A549 treated with RU486 at 1 μM for 4 hours (cell line): ENCODE data around the gene DNAJC6. TPM values are rescaled to one million over a fixed set of nuclear protein-coding genes. Genes with fewer than 3 reads are reported as not detected.

Experiments
- total RNA-seq: library from RNA; stranded (reverse); fragments of 200-300 nt; extraction: Qiagen RNA extraction; gene quantifications from 5 replicates; pipeline ENCODE4 v1.2.3, GENCODE V29; 2022; ENCODE audit warnings: low read depth

DNAJC6 gene
- 3.0 to 6.5 TPM (median 5.5 TPM) in 5 replicates for total RNA-seq

DNA sequence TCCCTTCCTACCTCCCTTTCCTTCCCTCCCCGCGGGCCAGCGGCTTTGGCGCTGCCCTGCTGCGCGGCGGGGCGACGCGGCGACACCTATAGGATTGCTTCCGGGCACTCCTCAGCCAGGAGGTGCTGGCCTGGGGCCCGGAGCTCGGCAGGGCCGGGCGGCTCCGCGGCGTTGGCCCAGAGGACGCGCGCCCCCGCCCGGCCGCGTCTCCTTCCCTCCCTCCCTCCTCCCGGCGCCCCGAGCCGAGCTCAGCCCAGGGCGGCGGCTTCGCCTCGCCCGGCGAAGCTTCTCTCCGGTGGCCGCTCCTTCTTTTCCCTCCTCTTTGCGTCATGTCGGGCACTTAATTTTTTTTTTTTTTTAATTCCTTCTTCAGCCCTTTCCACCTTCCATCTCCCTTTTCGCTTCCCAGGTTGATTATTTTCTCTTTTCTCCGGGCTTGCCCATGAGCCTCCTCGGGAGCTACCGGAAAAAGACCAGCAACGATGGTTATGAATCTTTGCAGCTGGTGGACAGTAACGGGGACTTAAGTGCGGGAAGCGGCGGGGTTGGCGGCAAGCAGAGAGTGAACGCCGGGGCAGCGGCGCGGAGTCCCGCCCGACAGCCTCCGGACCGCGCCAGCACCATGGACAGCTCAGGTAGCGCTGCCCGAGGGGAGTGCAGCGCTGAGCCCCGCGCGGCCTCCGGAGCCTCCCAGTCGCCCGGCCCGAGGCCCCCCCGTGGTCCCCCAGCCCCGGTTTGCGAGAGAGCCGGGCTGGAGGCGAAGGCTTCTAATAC lies at the start of gene DNAJC6:
Gene DNAJC6, plus strand, starts transcription at position 240 of the 774 bp plus-strand sequence. Its CDS starts 203 bp downstream, at position 443.

DNA sequence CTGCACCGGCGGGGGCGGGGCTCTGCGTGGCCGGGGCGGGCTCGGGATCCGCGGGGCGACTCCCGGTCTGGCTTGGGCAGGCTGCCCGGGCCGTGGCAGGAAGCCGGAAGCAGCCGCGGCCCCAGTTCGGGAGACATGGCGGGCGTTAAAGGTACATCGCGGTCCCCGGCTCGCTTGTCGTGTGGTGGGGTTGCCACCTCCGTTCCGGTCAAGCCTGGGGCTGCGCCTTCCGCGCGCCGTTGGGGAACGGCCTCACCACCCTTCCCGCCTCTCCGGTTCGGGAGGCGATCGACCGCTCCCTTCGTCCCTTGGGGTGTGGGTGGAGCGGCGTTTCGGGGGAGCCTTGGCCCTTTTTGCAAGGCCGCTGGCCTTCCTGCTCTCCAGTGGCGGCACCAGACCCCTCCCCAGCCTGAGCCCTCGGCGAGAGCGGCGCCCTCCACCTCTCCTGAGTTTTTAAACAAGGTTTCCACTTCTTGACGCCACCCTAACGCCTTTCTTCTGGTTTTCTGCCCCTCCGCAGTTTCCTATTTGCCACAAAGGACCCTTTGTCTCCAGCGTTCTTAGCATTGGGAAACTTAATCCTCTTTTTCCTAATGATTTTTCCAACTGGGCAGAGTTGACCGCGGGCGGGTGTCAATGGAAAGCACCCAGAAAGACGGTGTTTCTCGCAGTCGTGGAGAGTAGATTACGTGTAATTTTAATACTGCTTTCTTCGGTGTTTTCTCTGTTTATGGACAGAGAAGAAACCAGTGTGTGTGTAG lies 111.4 kb downstream of the DNAJC6 start, which contains the start of the genes LEPR and LEPROT:
Gene LEPR, plus strand, starts transcription at position 79 of the 761 bp plus-strand sequence. CDS start 144,898 bp downstream, outside the sequence.
Gene LEPROT, plus strand, starts transcription at position 79 of the 761 bp plus-strand sequence. Its CDS starts 57 bp downstream, at position 136.

Other genes with a start within 250 kb of the DNAJC6 start
- 22.4 to 27.1 TPM (median 24.1 TPM) in 5 replicates for gene AK4, start 161.3 kb upstream of the DNAJC6 start, total RNA-seq
- 1.3 to 3.1 TPM (median 2.6 TPM) in 5 replicates for gene LEPR, start 111.1 kb downstream of the DNAJC6 start, total RNA-seq
- gene LEPROT, start 111.1 kb downstream of the DNAJC6 start, total RNA-seq = 29.5 to 43.2 TPM (median 38.6 TPM) in 5 replicates